IMR-90 (cell line): ENCODE measurements around the gene FAM110D. TPM values are rescaled to one million over a fixed set of nuclear protein-coding genes. Genes with fewer than 3 reads are reported as not detected.

Source experiments
- ATAC-seq: fragments of 200-7000 bp; cut with Tn5 transposase; 2 replicates; pipeline ENCODE4 v1.9.1; 2020; ENCODE audit warnings: low read depth, mild to moderate bottlenecking, moderate library complexity
- BruUV-seq: library from RNA; stranded (reverse); fragments of 400-500 nt; replicated peaks from 2 replicates; lab custom pipeline; 2021; lab: Mats Ljungman, UMichigan
- CTCF ChIA-PET: fragments of 300-600 bp; formaldehyde crosslinking; extraction: SDS; loops from one replicate; lab custom pipeline; 2021; ENCODE audit warnings: antibody characterized with exemption; lab: Yijun Ruan, JAX
- POLR2A ChIA-PET: fragments of 300-600 bp; sonication (Branson Sonifier 250); formaldehyde crosslinking; loops from one replicate; lab custom pipeline; 2022; ENCODE audit warnings: antibody characterized with exemption; ENCODE audit not compliant: unreplicated experiment; lab: Charles Lee
- DNase-seq: peaks from one replicate; pipeline ENCODE4 v3.0.0; 2013
- H2AFZ ChIP-seq: replicated peaks from 2 replicates; pipeline ENCODE3; 2013; ENCODE audit warnings: low read length, mild to moderate bottlenecking; ENCODE audit not compliant: poor library complexity
- H2AK5ac ChIP-seq: 2 replicates; pipeline ENCODE4 v1.6.1; 2013; ENCODE audit warnings: low read depth, low read length, inconsistent platforms
- H2AK9ac ChIP-seq: replicated peaks from 2 replicates; pipeline ENCODE3; 2013; ENCODE audit warnings: mild to moderate bottlenecking, low read depth, low read length, moderate library complexity; ENCODE audit not compliant: poor library complexity
- H2BK120ac ChIP-seq: 2 replicates; pipeline ENCODE4 v1.6.1; 2013; ENCODE audit warnings: low read depth, low read length, inconsistent platforms
- H2BK15ac ChIP-seq: 3 replicates; pipeline ENCODE4 v1.6.1; 2013; ENCODE audit warnings: low read depth, low read length, inconsistent platforms
- H2BK20ac ChIP-seq: 2 replicates; pipeline ENCODE4 v1.6.1; 2013; ENCODE audit warnings: low read depth, mild to moderate bottlenecking, inconsistent platforms, low read length, moderate library complexity
- H2BK5ac ChIP-seq: 2 replicates; pipeline ENCODE4 v1.6.1; 2013; ENCODE audit warnings: mild to moderate bottlenecking, low read depth, low read length, inconsistent platforms; ENCODE audit not compliant: poor library complexity, severe bottlenecking
- H3K14ac ChIP-seq: replicated peaks from 2 replicates; pipeline ENCODE4 v1.6.1; 2013; ENCODE audit warnings: low read depth, low read length, inconsistent platforms
- H3K18ac ChIP-seq: 2 replicates; pipeline ENCODE4 v1.6.1; 2013; ENCODE audit warnings: low read depth, low read length, control low read depth
- H3K23ac ChIP-seq: 2 replicates; pipeline ENCODE4 v1.6.1; 2013; ENCODE audit warnings: low read depth, low read length, inconsistent platforms
- H3K27ac ChIP-seq: 2 replicates; pipeline ENCODE4 v1.5.1; 2013; ENCODE audit warnings: mild to moderate bottlenecking, control low read depth, low read length; ENCODE audit not compliant: insufficient read depth
- H3K27me3 ChIP-seq: 2 replicates; pipeline ENCODE4 v1.6.1; 2013; ENCODE audit warnings: low read length; ENCODE audit not compliant: control insufficient read depth, insufficient read depth
- H3K36me3 ChIP-seq: 2 replicates; pipeline ENCODE4 v1.6.1; 2013; ENCODE audit warnings: low read length, mixed read lengths; ENCODE audit not compliant: control insufficient read depth, insufficient read depth
- H3K4ac ChIP-seq: 2 replicates; pipeline ENCODE4 v1.6.1; 2013; ENCODE audit warnings: low read depth, low read length, inconsistent platforms
- H3K4me1 ChIP-seq: 2 replicates; pipeline ENCODE4 v1.6.1; 2013; ENCODE audit warnings: low read length, mixed read lengths; ENCODE audit not compliant: control insufficient read depth, insufficient read depth
- H3K4me2 ChIP-seq: 2 replicates; pipeline ENCODE4 v1.6.1; 2013; ENCODE audit warnings: low read depth, mild to moderate bottlenecking, control low read depth, low read length, moderate library complexity
- H3K4me3 ChIP-seq: 2 replicates; pipeline ENCODE4 v1.5.1; 2013; ENCODE audit warnings: low read depth, mild to moderate bottlenecking, control low read depth, low read length, moderate library complexity; ENCODE audit not compliant: insufficient read depth
- H3K56ac ChIP-seq: 2 replicates; pipeline ENCODE4 v1.6.1; 2013; ENCODE audit warnings: low read length, inconsistent platforms; ENCODE audit not compliant: insufficient read depth; ENCODE audit errors: extremely low read depth
- H3K79me1 ChIP-seq, 2 experiments: 2 replicates each; pipeline ENCODE4 v1.6.1; 2013; ENCODE audit warnings: low read length in 2 of 2, inconsistent platforms in 1 of 2, low read depth in 1 of 2
- H3K9ac ChIP-seq: 2 replicates; pipeline ENCODE4 v1.6.1; 2013; ENCODE audit warnings: low read depth, low read length, control low read depth
- H3K9me1 ChIP-seq: 2 replicates; pipeline ENCODE4 v1.6.1; 2013; ENCODE audit warnings: low read length, inconsistent platforms; ENCODE audit not compliant: insufficient read depth
- H3K9me3 ChIP-seq: 2 replicates; pipeline ENCODE4 v1.6.1; 2013; ENCODE audit warnings: low read length; ENCODE audit not compliant: control insufficient read depth, insufficient read depth
- H4K20me1 ChIP-seq: 2 replicates; pipeline ENCODE4 v1.6.1; 2013; ENCODE audit warnings: low read length, inconsistent platforms; ENCODE audit not compliant: insufficient read depth
- H4K5ac ChIP-seq: 2 replicates; pipeline ENCODE4 v1.6.1; 2013; ENCODE audit warnings: mild to moderate bottlenecking, low read depth, low read length, control low read depth
- H4K8ac ChIP-seq, 2 experiments: 2 replicates each; pipeline ENCODE4 v1.6.1; 2013; ENCODE audit warnings: low read depth in 2 of 2, low read length in 2 of 2, control low read depth in 1 of 2, inconsistent platforms in 1 of 2
- H4K91ac ChIP-seq: 2 replicates; pipeline ENCODE4 v1.6.1; 2013; ENCODE audit warnings: low read depth, low read length, inconsistent platforms; ENCODE audit not compliant: insufficient read depth
- BHLHE40 ChIP-seq: fragments of 150-350 bp; IDR thresholded peaks from 2 replicates; pipeline ENCODE4 v1.6.1; 2016; ENCODE audit warnings: mild to moderate bottlenecking, low read depth, low read length
- CEBPB ChIP-seq: IDR thresholded peaks from 2 replicates; pipeline ENCODE4 v1.6.1; 2012; ENCODE audit warnings: low read depth, low read length, improper control_type of control experiment
- CHD1 ChIP-seq: IDR thresholded peaks from 2 replicates; pipeline ENCODE4 v1.6.1; 2012; ENCODE audit warnings: low read depth, low read length, improper control_type of control experiment
- FOS ChIP-seq: fragments of 150-350 bp; IDR thresholded peaks from 2 replicates; pipeline ENCODE4 v1.6.1; 2016; ENCODE audit warnings: low read depth, low read length
- MAFK ChIP-seq: IDR thresholded peaks from 2 replicates; pipeline ENCODE4 v1.6.1; 2012; ENCODE audit warnings: low read depth, low read length, improper control_type of control experiment
- MAZ ChIP-seq: IDR thresholded peaks from 2 replicates; pipeline ENCODE4 v1.6.1; 2012; ENCODE audit warnings: low read depth, mild to moderate bottlenecking, low read length, improper control_type of control experiment, moderate library complexity, borderline replicate concordance
- MXI1 ChIP-seq: IDR thresholded peaks from 2 replicates; pipeline ENCODE4 v1.6.1; 2012; ENCODE audit warnings: low read depth, mild to moderate bottlenecking, low read length, moderate library complexity, borderline replicate concordance
- NFE2L2 ChIP-seq: fragments of 150-350 bp; IDR thresholded peaks from 2 replicates; pipeline ENCODE4 v1.6.1; 2016; ENCODE audit warnings: low read depth, mild to moderate bottlenecking, low read length
- POLR2A ChIP-seq: IDR thresholded peaks from 2 replicates; pipeline ENCODE4 v1.6.1; 2012; ENCODE audit warnings: mild to moderate bottlenecking, low read depth, low read length
- RAD21 ChIP-seq: IDR thresholded peaks from 2 replicates; pipeline ENCODE4 v1.6.1; 2012; ENCODE audit warnings: low read length, improper control_type of control experiment
- RCOR1 ChIP-seq: IDR thresholded peaks from 2 replicates; pipeline ENCODE4 v1.6.1; 2012; ENCODE audit warnings: mild to moderate bottlenecking, low read length, improper control_type of control experiment; ENCODE audit not compliant: insufficient replicate concordance
- RFX5 ChIP-seq: IDR thresholded peaks from 2 replicates; pipeline ENCODE4 v1.8.0; 2012; ENCODE audit warnings: low read depth, mild to moderate bottlenecking, low read length, moderate library complexity
- WGBS, 2 experiments: methylation state at CpG; one replicate each; pipeline versions ENCODE4 v1.1.5 to v1.1.7; 2013; ENCODE audit warnings: missing lambda C conversion rate in 2 of 2; ENCODE audit not compliant: insufficient read length in 1 of 2; ENCODE audit errors: extremely low coverage in 2 of 2; 5-methylcytosine and 5-hydroxymethylcytosine counted together
- dilution Hi-C: fragments of 300-500 bp; cut with HindIII; formaldehyde crosslinking; loops from one replicate; pipeline ENCODE4 v1.14.3; 2018; ENCODE audit warnings: low sequenced_read_pairs; ENCODE audit not compliant: unreplicated experiment
- in situ Hi-C: fragments of 300-500 bp; cut with MboI; formaldehyde crosslinking; loops from 3 replicates; pipeline ENCODE4 v1.14.3; 2019; ENCODE audit warnings: low sequenced_read_pairs, inconsistent platforms, mixed read lengths
- intact Hi-C: fragments of 100-400 bp; cut with micrococcal nuclease; formaldehyde crosslinking; loops from 2 replicates; pipeline ENCODE4 v1.10.0; 2022
- polyA plus RNA-seq, 3 experiments: library from polyadenylated mRNA; depleted of rRNA; stranded (reverse); fragments of >200 nt; gene quantifications; 2 replicates each; pipeline ENCODE4 v1.2.3, GENCODE V29; 2012; ENCODE audit warnings: low replicate concordance in 1 of 3
- total RNA-seq: library from RNA; depleted of rRNA; stranded (reverse); fragments of >200 nt; gene quantifications from 2 replicates; pipeline ENCODE4 v1.2.3, GENCODE V29; 2012
- TF ChIP-seq, protein P1 (sequence below): fragments of 150-350 bp; IDR thresholded peaks from 2 replicates; pipeline ENCODE4 v1.6.1; 2017; ENCODE audit warnings: mild to moderate bottlenecking, antibody characterized with exemption, low read length, low read depth
- TF ChIP-seq, protein P2 (sequence below): fragments of 150-350 bp; IDR thresholded peaks from 2 replicates; pipeline ENCODE4 v1.6.1; 2016; ENCODE audit warnings: low read depth, mild to moderate bottlenecking, low read length, moderate library complexity, borderline replicate concordance

FAM110D gene
- total and polyA plus RNA-seq, 2 of the 4 experiments (the other 2 are of a cell fraction): not detected

DNA sequence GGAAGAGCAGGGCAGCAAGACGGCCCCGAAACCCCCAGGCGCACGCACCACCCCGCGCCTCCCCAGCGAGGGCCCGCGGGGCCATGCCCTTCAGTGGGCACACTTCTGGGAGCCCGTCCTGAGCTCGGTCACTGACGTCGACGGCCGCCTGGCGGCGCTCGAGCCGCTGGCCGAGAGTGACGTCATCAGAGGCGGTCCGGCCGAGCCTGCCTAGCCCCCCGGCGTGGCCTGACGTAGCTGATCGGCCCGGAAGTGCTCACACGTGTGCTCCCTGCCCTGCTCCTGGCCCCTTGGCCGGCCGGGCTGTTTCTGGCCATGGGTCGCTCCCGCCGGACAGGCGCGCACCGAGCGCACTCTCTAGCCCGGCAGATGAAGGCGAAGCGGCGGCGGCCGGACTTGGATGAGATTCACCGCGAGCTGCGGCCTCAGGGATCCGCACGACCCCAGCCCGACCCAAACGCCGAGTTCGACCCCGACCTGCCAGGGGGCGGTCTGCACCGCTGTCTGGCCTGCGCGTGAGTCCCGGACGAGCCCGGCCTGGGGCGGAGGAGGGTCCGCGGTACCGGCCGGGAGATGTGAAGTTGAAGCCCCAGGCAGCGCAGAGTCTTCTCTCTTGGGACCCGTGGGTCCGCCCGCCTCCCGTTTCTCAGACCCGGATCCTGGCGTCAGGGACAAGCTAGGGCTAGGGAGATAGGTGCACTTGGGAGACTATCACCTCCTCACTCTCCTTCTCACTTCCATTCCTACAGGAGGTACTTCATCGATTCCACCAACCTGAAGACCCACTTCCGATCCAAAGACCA lies 11.0 kb downstream of the FAM110D start, which contains the start of gene ZNF593 (continued):
- TF ChIP-seq NFE2L2: no peak
- no peak for TF ChIP-seq CHD1
- TF ChIP-seq MXI1: peak; percentile 98

DNA sequence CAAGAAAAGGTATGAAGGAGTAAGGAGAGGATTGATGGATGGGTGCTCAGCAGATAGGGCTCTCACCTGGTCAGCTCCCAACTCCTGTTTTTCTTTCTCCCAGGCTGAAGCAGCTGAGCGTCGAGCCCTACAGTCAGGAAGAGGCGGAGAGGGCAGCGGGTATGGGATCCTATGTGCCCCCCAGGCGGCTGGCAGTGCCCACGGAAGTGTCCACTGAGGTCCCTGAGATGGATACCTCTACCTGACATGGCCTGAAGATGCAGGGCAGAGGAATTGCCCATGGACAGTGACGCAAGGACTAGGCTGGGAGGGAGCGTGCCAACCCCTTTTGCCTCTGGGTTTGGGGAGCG lies 11.6 kb downstream of the FAM110D start:
- peak overlapping the region; percentile 78 for H3K4ac ChIP-seq
- POLR2A ChIA-PET: no interaction called here
- TF ChIP-seq MAFK (no peak), NFE2L2 (no peak), FOS (no peak), CEBPB (no peak), RFX5 (no peak), CHD1 (no peak), MAZ (no peak), RAD21 (no peak), POLR2A (no peak), BHLHE40 (no peak), RCOR1 (no peak)
- TF ChIP-seq, protein P1, sequence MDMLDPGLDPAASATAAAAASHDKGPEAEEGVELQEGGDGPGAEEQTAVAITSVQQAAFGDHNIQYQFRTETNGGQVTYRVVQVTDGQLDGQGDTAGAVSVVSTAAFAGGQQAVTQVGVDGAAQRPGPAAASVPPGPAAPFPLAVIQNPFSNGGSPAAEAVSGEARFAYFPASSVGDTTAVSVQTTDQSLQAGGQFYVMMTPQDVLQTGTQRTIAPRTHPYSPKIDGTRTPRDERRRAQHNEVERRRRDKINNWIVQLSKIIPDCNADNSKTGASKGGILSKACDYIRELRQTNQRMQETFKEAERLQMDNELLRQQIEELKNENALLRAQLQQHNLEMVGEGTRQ: no peak
- TF ChIP-seq, protein P2, sequence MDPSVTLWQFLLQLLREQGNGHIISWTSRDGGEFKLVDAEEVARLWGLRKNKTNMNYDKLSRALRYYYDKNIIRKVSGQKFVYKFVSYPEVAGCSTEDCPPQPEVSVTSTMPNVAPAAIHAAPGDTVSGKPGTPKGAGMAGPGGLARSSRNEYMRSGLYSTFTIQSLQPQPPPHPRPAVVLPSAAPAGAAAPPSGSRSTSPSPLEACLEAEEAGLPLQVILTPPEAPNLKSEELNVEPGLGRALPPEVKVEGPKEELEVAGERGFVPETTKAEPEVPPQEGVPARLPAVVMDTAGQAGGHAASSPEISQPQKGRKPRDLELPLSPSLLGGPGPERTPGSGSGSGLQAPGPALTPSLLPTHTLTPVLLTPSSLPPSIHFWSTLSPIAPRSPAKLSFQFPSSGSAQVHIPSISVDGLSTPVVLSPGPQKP: no peak

More for the DNA sequence above, 11.6 kb downstream of the FAM110D start:
- Histone ChIP-seq H2AK5ac (peak overlapping the region; percentile 88), H3K56ac (peak overlapping the region; percentile 38; the same call in 1 of the 2 replicates), H3K27me3 (no peaks in the 10 kb centered on the region; the same call in 1 of the 2 replicates), H2BK120ac (no peak overlapping the region), H4K5ac (peak overlapping the region; percentile 28), H2BK20ac (no peak overlapping the region), H3K79me1 (peaks cover 4 to 19% of the 10 kb centered on the region in 2 experiments), H3K9ac (peak overlapping the region; percentile 89), H3K9me1 (peaks cover 6% of the 10 kb centered on the region; the same call in 1 of the 2 replicates), H3K4me3 (peak overlapping the region; percentile 84), H4K91ac (peak overlapping the region; percentile 25; the same call in 1 of the 2 replicates), H2BK15ac (no peak overlapping the region), H3K18ac (no peak overlapping the region), H3K9me3 (no peaks in the 10 kb centered on the region), H4K8ac (peak overlapping the region; percentile 67 to 91), H3K14ac (peak overlapping the region; percentile 85), H4K20me1 (no peaks in the 10 kb centered on the region), H2AK9ac (peak overlapping the region; percentile 95), H3K36me3 (0 out of 2 replicates have a peak, but pooled peaks cover 2% of the 10 kb centered on the region), H3K4me2 (peak overlapping the region; percentile 91), H3K27ac (peak overlapping the region; percentile 66), H2BK5ac (no peak overlapping the region), H3K23ac (peak overlapping the region; percentile 77), H2AFZ (peak overlapping the region; percentile 97), H3K4me1 (peaks cover 5% of the 10 kb centered on the region; the same call in 1 of the 2 replicates)
- ATAC-seq (no peak), DNase-seq (no peak)
- in situ Hi-C loops: no loop called here
- dilution Hi-C loops: no loop called here
- 75% methylated on average over 3 of the region's 9 CpGs; no CpG with 5 or more reads in 1 of the 2 experiments for WGBS, 2 experiments
- intact Hi-C loops: no loop called here
- CTCF ChIA-PET: interaction anchor here (0.8 to 1.8 kb wide), 3 partner anchors 15 to 154 kb away, joined by 3 to 8 read pairs (median 6); partner anchors contain the start of gene CEP85
- BruUV-seq: no TSS peak
